Neural crest cell (in vitro differentiated cells): ENCODE data around the gene CCDC85C. TPM values are rescaled to one million over a fixed set of nuclear protein-coding genes. Genes with fewer than 3 reads are reported as not detected.

ENCODE experiments used
- DNase-seq: peaks from one replicate; pipeline ENCODE4 v3.0.0; 2021; ENCODE audit warnings: low read depth, mixed read lengths, low spot score
- H3K27ac Mint-ChIP-seq: one replicate; pipeline ENCODE4 v1.8.0; 2021; ENCODE audit warnings: mild to moderate bottlenecking, mixed read lengths; ENCODE audit not compliant: unreplicated experiment
- H3K27me3 Mint-ChIP-seq: 2 replicates; pipeline ENCODE4 v1.8.0; 2021; ENCODE audit warnings: low read depth, mild to moderate bottlenecking, mixed read lengths
- H3K36me3 Mint-ChIP-seq: 2 replicates; pipeline ENCODE4 v1.8.0; 2021; ENCODE audit warnings: low read depth, mild to moderate bottlenecking, mixed read lengths
- H3K4me1 Mint-ChIP-seq: 2 replicates; pipeline ENCODE4 v1.8.0; 2021; ENCODE audit warnings: mixed read lengths
- H3K4me3 Mint-ChIP-seq: one replicate; pipeline ENCODE4 v1.8.0; 2021; ENCODE audit warnings: mild to moderate bottlenecking, mixed read lengths
- H3K9me3 Mint-ChIP-seq: 2 replicates; pipeline ENCODE4 v1.8.0; 2021; ENCODE audit warnings: mixed read lengths
- CTCF ChIP-seq: fragments of 200-600 bp; sonication (generic); conservative IDR thresholded peaks from 2 replicates; pipeline ENCODE4 v1.5.0; 2021; ENCODE audit warnings: antibody characterized with exemption, mild to moderate bottlenecking
- total RNA-seq: library from RNA; stranded (reverse); gene quantifications from 2 replicates; pipeline ENCODE4 v1.2.1, GENCODE V29; 2021

Gene CCDC85C
- total RNA-seq, 1 donor from 2014 or later = 31.4 TPM

DNA sequence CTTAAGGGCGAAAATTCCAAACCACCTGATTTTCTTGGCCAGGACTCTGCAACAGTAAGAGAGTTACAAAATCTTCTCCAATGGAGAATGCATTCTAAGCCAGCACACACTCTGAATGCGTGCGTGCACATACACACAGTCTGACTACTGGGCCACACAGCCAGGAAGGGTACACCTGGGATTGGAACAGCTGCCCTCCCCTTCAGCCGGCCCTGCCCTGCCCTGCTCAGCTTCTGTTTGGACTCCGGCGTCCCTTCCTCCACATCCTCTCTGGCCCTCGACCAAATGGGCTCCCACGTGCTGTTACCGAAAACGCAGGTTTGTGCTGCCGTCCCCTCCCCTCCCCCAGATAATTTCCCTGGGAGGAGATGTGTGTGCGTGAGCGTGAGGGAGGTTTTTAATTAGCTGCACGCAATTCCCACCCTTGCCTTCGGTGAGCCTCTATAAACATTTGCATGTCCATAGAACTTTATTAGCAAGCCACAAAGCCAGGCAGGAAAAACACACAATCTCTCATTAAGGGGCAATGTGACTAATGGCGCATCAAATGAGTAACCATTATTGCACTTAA, 79.8 kb downstream of the CCDC85C start:
- no peak for TF ChIP-seq CTCF
- Mint-ChIP-seq H3K36me3 (no peaks in the 10 kb centered on the region), H3K27ac (peak overlapping the region; percentile 62), H3K27me3 (peaks cover 4% of the 10 kb centered on the region), H3K9me3 (no peaks in the 10 kb centered on the region), H3K4me1 (peaks cover 35% of the 10 kb centered on the region), H3K4me3 (no peak overlapping the region)
- no peak for DNase-seq

GRCh38 chr14:99523704-99524055, 80.3 kb downstream of the CCDC85C start:
- peaks cover 4% of the 10 kb centered on the region for H3K27me3 Mint-ChIP-seq
- no peaks in the 10 kb centered on the region for H3K9me3 Mint-ChIP-seq
- H3K4me3 Mint-ChIP-seq = no peak overlapping the region
- no peak overlapping the region for H3K27ac Mint-ChIP-seq
- no peak for DNase-seq
- no peaks in the 10 kb centered on the region for H3K36me3 Mint-ChIP-seq
- H3K4me1 Mint-ChIP-seq = peaks cover 31% of the 10 kb centered on the region
- TF ChIP-seq CTCF = no peak

GRCh38 chr14:99522934-99523703, 80.9 kb downstream of the CCDC85C start:
- Mint-ChIP-seq H3K4me1 (peaks cover 29% of the 10 kb centered on the region), H3K27ac (no peak overlapping the region), H3K4me3 (peak overlapping the region; percentile 44), H3K36me3 (no peaks in the 10 kb centered on the region), H3K27me3 (peaks cover 4% of the 10 kb centered on the region), H3K9me3 (no peaks in the 10 kb centered on the region)
- TF ChIP-seq CTCF = no peak
- no peak for DNase-seq

- H3K36me3 Mint-ChIP-seq = no peaks in the 10 kb centered on the region
- no peak for DNase-seq
- H3K27ac Mint-ChIP-seq = no peak overlapping the region
- H3K9me3 Mint-ChIP-seq = no peaks in the 10 kb centered on the region
- H3K4me1 Mint-ChIP-seq = peaks cover 29% of the 10 kb centered on the region
- no peak for TF ChIP-seq CTCF
- H3K4me3 Mint-ChIP-seq = peak overlapping the region; percentile 44
- H3K27me3 Mint-ChIP-seq = peaks cover 4% of the 10 kb centered on the region
Measured at GRCh38 chr14:99522457-99522891, 81.5 kb downstream of the CCDC85C start.

DNA sequence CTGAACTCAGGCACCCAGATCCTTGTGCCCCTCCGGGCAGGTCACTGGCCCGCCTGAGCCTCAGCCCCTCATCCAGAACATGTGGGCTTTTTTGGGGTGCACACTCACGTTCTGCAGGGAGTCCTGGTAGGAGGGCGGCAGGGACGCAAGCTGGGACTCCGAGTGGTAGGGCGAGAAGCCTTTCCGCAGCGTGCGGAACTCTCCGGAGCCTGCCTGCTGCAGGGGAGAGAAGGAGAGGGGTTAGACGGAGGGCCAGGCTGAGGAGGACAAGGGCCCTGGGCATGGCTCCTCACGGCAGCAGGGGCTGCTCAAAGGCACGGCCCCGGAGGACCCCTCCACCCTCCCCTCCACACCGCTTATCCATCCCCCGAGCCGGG, 82.0 kb downstream of the CCDC85C start:
- H3K36me3 Mint-ChIP-seq = no peaks in the 10 kb centered on the region
- peaks cover 29% of the 10 kb centered on the region for H3K4me1 Mint-ChIP-seq
- H3K27me3 Mint-ChIP-seq = peaks cover 4% of the 10 kb centered on the region
- no peak overlapping the region for H3K27ac Mint-ChIP-seq
- no peak for TF ChIP-seq CTCF
- no peak overlapping the region for H3K4me3 Mint-ChIP-seq
- H3K9me3 Mint-ChIP-seq = no peaks in the 10 kb centered on the region
- DNase-seq = no peak
